ENCODE results near the gene ACBD6. TPM values are rescaled to one million over a fixed set of nuclear protein-coding genes. Genes with fewer than 3 reads are reported as not detected.
A peak's percentile ranks its signal among the peaks of the same experiment; 100 is the strongest.

The ACBD6 gene
- total RNA-seq, 1 experiment from 2014 or later, result 136 TPM

GRCh38 chr1:180532854-180533253, 30.5 kb upstream of the ACBD6 start:
- ChIA-PET CTCF (interaction anchor here (0.8 to 7.3 kb wide), 11 partner anchors 8 to 330 kb away, joined by 3 to 81 read pairs (median 4); no protein-coding TSS in a partner anchor), POLR2A (interaction anchor here (0.7 to 2.8 kb wide), 8 partner anchors 9 to 330 kb away, joined by 3 to 21 read pairs (median 5); partner anchors contain the start of gene XPR1)
- no peaks in the 10 kb centered on the region for H3K9me3 Mint-ChIP-seq (ENCODE audit: unreplicated experiment)
- intact Hi-C loops (cut with micrococcal nuclease), result loop anchor here (1.0 to 5.0 kb wide), 5 partner anchors 16 to 634 kb away; partner anchors contain the start of gene XPR1
- H3K27ac Mint-ChIP-seq (ENCODE audit: low read depth, unreplicated experiment), result no peak overlapping the region
- peaks cover 46% of the 10 kb centered on the region for H3K4me1 Mint-ChIP-seq (ENCODE audit: insufficient read depth, unreplicated experiment)
- H3K27me3 Mint-ChIP-seq (ENCODE audit: insufficient read depth, unreplicated experiment), result no peaks in the 10 kb centered on the region
- H3K4me3 Mint-ChIP-seq (ENCODE audit: unreplicated experiment), result no peak overlapping the region
- no peak for DNase-seq (ENCODE audit: unreplicated experiment)
- no peaks in the 10 kb centered on the region for H3K36me3 Mint-ChIP-seq (ENCODE audit: insufficient read depth, unreplicated experiment)
- no TSS peak for BruUV-seq (replicated peaks)
- no peak for TF ChIP-seq CTCF (IDR thresholded peaks at IDR 0.05; ENCODE audit: unreplicated experiment)

GRCh38 chr1:180530501-180530900, 28.1 kb upstream of the ACBD6 start:
- Mint-ChIP-seq H3K4me1 (ENCODE audit: insufficient read depth, unreplicated experiment) (peaks cover 67% of the 10 kb centered on the region), H3K27ac (ENCODE audit: low read depth, unreplicated experiment) (peak overlapping the region; percentile 92), H3K9me3 (ENCODE audit: unreplicated experiment) (no peaks in the 10 kb centered on the region), H3K4me3 (ENCODE audit: unreplicated experiment) (peak overlapping the region; percentile 42), H3K27me3 (ENCODE audit: insufficient read depth, unreplicated experiment) (no peaks in the 10 kb centered on the region), H3K36me3 (ENCODE audit: insufficient read depth, unreplicated experiment) (no peaks in the 10 kb centered on the region)
- POLR2A ChIA-PET, result interaction anchor here (0.6 to 5.5 kb wide), 15 partner anchors 8 to 332 kb away, joined by 3 to 56 read pairs (median 6); partner anchors contain the start of genes ACBD6 and XPR1
- no peak for TF ChIP-seq CTCF (IDR thresholded peaks at IDR 0.05; ENCODE audit: unreplicated experiment)
- intact Hi-C loops (cut with micrococcal nuclease), result loop anchor here (5.0 kb wide), 1 partner anchor 637 kb away; no protein-coding TSS in a partner anchor
- no TSS peak for BruUV-seq (replicated peaks)
- CTCF ChIA-PET, result interaction anchor here (0.7 to 7.3 kb wide), 11 partner anchors 9 to 1603 kb away, joined by 3 to 81 read pairs (median 3); partner anchors contain the start of genes ACBD6 and XPR1
- DNase-seq (ENCODE audit: unreplicated experiment), result peak; percentile 99

- Mint-ChIP-seq H3K4me1 (ENCODE audit: insufficient read depth, unreplicated experiment) (peaks cover 76% of the 10 kb centered on the region), H3K27ac (ENCODE audit: low read depth, unreplicated experiment) (peak overlapping the region; percentile 92), H3K9me3 (ENCODE audit: unreplicated experiment) (peaks cover under 1% of the 10 kb centered on the region), H3K4me3 (ENCODE audit: unreplicated experiment) (peak overlapping the region; percentile 41), H3K36me3 (ENCODE audit: insufficient read depth, unreplicated experiment) (no peaks in the 10 kb centered on the region), H3K27me3 (ENCODE audit: insufficient read depth, unreplicated experiment) (no peaks in the 10 kb centered on the region)
- CTCF ChIA-PET, result interaction anchor here (0.6 to 7.3 kb wide), 17 partner anchors 10 to 613 kb away, joined by 3 to 81 read pairs (median 3); partner anchors contain the start of gene ACBD6
- peak; percentile 85 for DNase-seq (ENCODE audit: unreplicated experiment)
- POLR2A ChIA-PET, result interaction anchor here (0.7 to 5.5 kb wide), 21 partner anchors 9 to 797 kb away, joined by 3 to 56 read pairs (median 3); partner anchors contain the start of genes ACBD6 and XPR1
- intact Hi-C loops (cut with micrococcal nuclease), result no loop called here
- BruUV-seq (replicated peaks), result no TSS peak
- TF ChIP-seq CTCF (IDR thresholded peaks at IDR 0.05; ENCODE audit: unreplicated experiment), result no peak
Measured at GRCh38 chr1:180528868-180529470, 26.6 kb upstream of the ACBD6 start.

GRCh38 chr1:180527101-180527669, 24.8 kb upstream of the ACBD6 start:
- H3K27ac Mint-ChIP-seq (ENCODE audit: low read depth, unreplicated experiment), result peak overlapping the region; percentile 92
- H3K36me3 Mint-ChIP-seq (ENCODE audit: insufficient read depth, unreplicated experiment), result no peaks in the 10 kb centered on the region
- BruUV-seq (replicated peaks), result no TSS peak
- H3K4me1 Mint-ChIP-seq (ENCODE audit: insufficient read depth, unreplicated experiment), result peaks cover 81% of the 10 kb centered on the region
- CTCF ChIA-PET, result interaction anchor here (0.6 to 7.3 kb wide), 8 partner anchors 9 to 1280 kb away, joined by 3 to 81 read pairs (median 4); partner anchors contain the start of gene TOR1AIP1
- no peaks in the 10 kb centered on the region for H3K27me3 Mint-ChIP-seq (ENCODE audit: insufficient read depth, unreplicated experiment)
- H3K9me3 Mint-ChIP-seq (ENCODE audit: unreplicated experiment), result peaks cover 9% of the 10 kb centered on the region
- POLR2A ChIA-PET, result interaction anchor here (0.7 to 5.5 kb wide), 4 partner anchors 11 to 105 kb away, joined by 3 to 56 read pairs (median 24); partner anchors contain the start of genes ACBD6 and XPR1
- TF ChIP-seq CTCF (IDR thresholded peaks at IDR 0.05; ENCODE audit: unreplicated experiment), result no peak
- DNase-seq (ENCODE audit: unreplicated experiment), result peak; percentile 82
- intact Hi-C loops (cut with micrococcal nuclease), result no loop called here
- H3K4me3 Mint-ChIP-seq (ENCODE audit: unreplicated experiment), result no peak overlapping the region
